GM21723 (cell line): Measurements from ENCODE around the gene ILRUN.
"Not testable (repeated sequence)": the region's sequence is repeated elsewhere in the genome, so short reads cannot be mapped to it uniquely, and the experiment has no call there.

Source experiments
- ATAC-seq: cut with Tn5 transposase; IDR thresholded peaks from one replicate; pipeline ENCODE4 v1.9.1; 2021; ENCODE audit warnings: mild to moderate bottlenecking, moderate library complexity; ENCODE audit not compliant: unreplicated experiment

Gene ILRUN

GRCh38 chr6:34696739-34697543 is at the start of gene ILRUN:
TSS of gene ILRUN (minus strand) at chr6:34696767. CDS start at chr6:34696603, 164 bp downstream.
- peak; percentile 67 for ATAC-seq

GRCh38 chr6:34745277-34746103 is 48.9 kb upstream of the ILRUN start:
- ATAC-seq: no peak

- not testable (repeated sequence) for ATAC-seq
Measured at GRCh38 chr6:34744294-34744647, 47.7 kb upstream of the ILRUN start.

- ATAC-seq: no peak
Measured at GRCh38 chr6:34743625-34744293, 47.2 kb upstream of the ILRUN start.

GRCh38 chr6:34742094-34742493 is 45.5 kb upstream of the ILRUN start:
- ATAC-seq: no peak

GRCh38 chr6:34736823-34737222 is 40.3 kb upstream of the ILRUN start:
- no peak for ATAC-seq

GRCh38 chr6:34731393-34732060 is 35.0 kb upstream of the ILRUN start:
- ATAC-seq: no peak

- ATAC-seq: no peak
Measured at GRCh38 chr6:34729631-34730470, 33.3 kb upstream of the ILRUN start.

GRCh38 chr6:34726055-34726454 is 29.5 kb upstream of the ILRUN start:
- no peak for ATAC-seq

GRCh38 chr6:34723203-34723602 is 26.6 kb upstream of the ILRUN start:
- no peak for ATAC-seq

GRCh38 chr6:34722451-34722850 is 25.9 kb upstream of the ILRUN start:
- ATAC-seq: no peak

- ATAC-seq: not testable (repeated sequence)
Measured at GRCh38 chr6:34720160-34720559, 23.6 kb upstream of the ILRUN start.

- not testable (repeated sequence) for ATAC-seq
Measured at GRCh38 chr6:34719646-34720045, 23.1 kb upstream of the ILRUN start.

GRCh38 chr6:34718976-34719375 is 22.4 kb upstream of the ILRUN start:
- ATAC-seq: no peak

GRCh38 chr6:34717466-34717865 is 20.9 kb upstream of the ILRUN start:
- no peak for ATAC-seq

- ATAC-seq: no peak
Measured at GRCh38 chr6:34714663-34715062, 18.1 kb upstream of the ILRUN start.

GRCh38 chr6:34712881-34713280 is 16.3 kb upstream of the ILRUN start:
- ATAC-seq: not testable (repeated sequence)

- no peak for ATAC-seq
Measured at GRCh38 chr6:34709386-34709785, 12.8 kb upstream of the ILRUN start.

GRCh38 chr6:34705241-34705640 is 8.7 kb upstream of the ILRUN start:
- no peak for ATAC-seq

- ATAC-seq: no peak
Measured at GRCh38 chr6:34701199-34701598, 4.6 kb upstream of the ILRUN start.
